Stimulated activated naive CD8-positive, alpha-beta T cell treated with anti-CD3 and anti-CD28 coated beads, Interleukin-15, amount 100 ng/mL, for 72 hours (primary cell): ENCODE data around the gene TADA2A.

Source experiments
- ATAC-seq: fragments of 150-1000 bp; cut with Tn5 transposase; 2 replicates; pipeline ENCODE4 v1.10.0; 2021; ENCODE audit warnings: mild to moderate bottlenecking, moderate library complexity
- DNase-seq, 2 donors: peaks; one replicate each; pipeline ENCODE4 v3.0.0; 2021 to 2022
- H3K27ac Mint-ChIP-seq, 2 donors: one replicate each; pipeline ENCODE4 v1.8.0; 2022; ENCODE audit warnings: mild to moderate bottlenecking in 2 of 2, mixed read lengths in 2 of 2, moderate library complexity in 2 of 2
- H3K27me3 Mint-ChIP-seq: one replicate; pipeline ENCODE4 v1.8.0; 2022; ENCODE audit warnings: mixed read lengths
- H3K4me1 Mint-ChIP-seq: one replicate; pipeline ENCODE4 v1.8.0; 2022; ENCODE audit warnings: mild to moderate bottlenecking, mixed read lengths
- H3K4me3 Mint-ChIP-seq, 2 donors: one replicate each; pipeline ENCODE4 v1.8.0; 2022; ENCODE audit warnings: mild to moderate bottlenecking in 2 of 2, mixed read lengths in 2 of 2, moderate library complexity in 1 of 2
- H3K9me3 Mint-ChIP-seq, 2 donors: one replicate each; pipeline ENCODE4 v1.8.0; 2022; ENCODE audit warnings: mixed read lengths in 2 of 2

TADA2A gene

DNA sequence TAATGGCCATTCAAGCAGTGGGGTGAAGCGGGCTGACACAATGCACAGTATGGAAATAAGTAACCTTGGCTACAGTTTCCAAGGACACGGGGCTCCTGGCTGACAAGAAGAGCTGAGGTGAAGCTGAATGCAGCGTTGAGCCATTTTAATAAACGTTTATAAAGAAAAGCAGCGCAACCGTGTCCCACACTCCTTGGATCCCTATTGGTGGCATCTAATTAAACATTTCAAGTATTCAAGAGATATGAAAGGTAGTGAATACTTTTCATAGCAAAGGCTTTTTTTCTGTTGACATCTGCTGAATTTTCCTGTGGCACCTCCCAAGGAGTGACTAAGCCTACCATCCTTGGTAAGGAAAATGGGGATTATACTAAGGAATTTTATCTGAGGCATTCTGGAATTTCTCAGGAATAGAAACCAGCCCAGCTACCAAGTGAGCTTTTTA is 109.5 kb downstream of the TADA2A start:
- H3K4me1 Mint-ChIP-seq, result peaks cover 16% of the 10 kb centered on the region
- no peaks in the 10 kb centered on the region for H3K9me3 Mint-ChIP-seq
- H3K4me3 Mint-ChIP-seq, result no peak overlapping the region
- peak overlapping the region in 1 of 2 donors; percentile 59 for H3K27ac Mint-ChIP-seq
- H3K27me3 Mint-ChIP-seq, result no peaks in the 10 kb centered on the region
- ATAC-seq (no peak), DNase-seq (no peak)

DNA sequence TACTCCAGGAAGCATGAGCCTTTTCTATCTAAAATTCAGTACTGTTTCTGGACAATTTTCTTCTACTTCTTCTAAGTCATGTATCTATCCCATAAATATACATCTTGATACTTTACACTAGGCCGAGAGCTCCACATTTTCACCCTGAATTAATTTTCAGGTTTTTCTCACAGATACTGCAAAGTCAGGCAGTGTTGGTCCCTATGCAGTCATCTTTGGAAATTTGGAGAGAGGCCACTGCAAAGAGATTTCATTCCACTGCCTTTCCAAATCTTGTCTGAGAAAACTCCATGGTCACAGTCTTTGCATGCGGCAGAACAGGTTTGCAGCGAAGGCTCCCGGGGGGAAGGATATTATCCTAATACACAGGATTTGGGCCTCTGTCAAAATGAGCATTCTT is 111.2 kb downstream of the TADA2A start:
- ATAC-seq (no peak), DNase-seq (no peak)
- peaks cover 16% of the 10 kb centered on the region for H3K4me1 Mint-ChIP-seq
- H3K4me3 Mint-ChIP-seq, result no peak overlapping the region
- H3K27me3 Mint-ChIP-seq, result no peaks in the 10 kb centered on the region
- peak overlapping the region; percentile 59 to 83 for H3K27ac Mint-ChIP-seq
- H3K9me3 Mint-ChIP-seq, result no peaks in the 10 kb centered on the region

DNA sequence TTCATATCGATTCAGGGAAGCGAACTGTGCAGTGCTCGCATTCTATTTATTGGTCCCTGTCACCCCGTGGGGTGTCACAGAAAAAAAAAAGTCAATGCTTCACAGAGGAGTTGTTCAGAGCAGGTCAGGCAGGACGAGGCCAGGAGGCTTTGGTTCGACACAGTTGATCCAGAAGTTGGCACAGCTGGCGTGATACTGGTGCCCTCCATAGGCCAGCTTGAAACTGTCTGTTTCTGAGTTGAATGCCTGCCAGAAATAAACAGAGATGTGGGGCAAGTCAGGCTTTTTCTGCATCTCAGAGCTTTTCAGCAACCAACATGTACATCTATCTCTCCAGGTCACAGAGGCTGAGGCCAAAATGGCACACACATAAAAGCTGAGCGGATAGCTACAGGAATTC is 112.1 kb downstream of the TADA2A start:
- Mint-ChIP-seq H3K4me3 (no peak overlapping the region), H3K27me3 (no peaks in the 10 kb centered on the region), H3K9me3 (no peaks in the 10 kb centered on the region), H3K4me1 (peaks cover 21% of the 10 kb centered on the region), H3K27ac (no peak overlapping the region)
- DNase-seq (no peak), ATAC-seq (no peak)

GRCh38 chr17:37519251-37519985 is 112.7 kb downstream of the TADA2A start:
- Mint-ChIP-seq H3K27me3 (no peaks in the 10 kb centered on the region), H3K4me1 (peaks cover 27% of the 10 kb centered on the region), H3K4me3 (no peak overlapping the region), H3K27ac (peak overlapping the region in 1 of 2 donors; percentile 38), H3K9me3 (no peaks in the 10 kb centered on the region)
- DNase-seq (no peak), ATAC-seq (no peak)

DNA sequence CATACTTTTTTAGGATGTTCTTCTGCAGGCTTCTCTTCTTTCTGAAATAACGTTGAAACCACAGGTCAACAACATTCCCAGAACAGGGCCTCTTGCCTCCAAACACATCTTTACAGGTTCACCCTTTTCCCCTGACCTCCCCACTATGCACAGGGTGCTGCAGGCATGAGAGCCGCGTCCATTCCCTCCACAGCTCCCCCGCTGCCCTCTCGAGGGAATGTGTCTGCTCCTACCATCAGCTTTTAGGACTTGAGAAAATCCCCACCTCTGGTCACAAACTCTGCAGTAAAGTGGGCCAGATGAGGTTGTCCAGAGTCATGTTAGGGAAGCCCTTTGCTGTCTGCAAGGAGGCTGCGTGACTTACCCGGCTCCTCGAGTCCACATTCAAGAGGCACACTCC is 113.5 kb downstream of the TADA2A start:
- no peaks in the 10 kb centered on the region for H3K27me3 Mint-ChIP-seq
- H3K4me3 Mint-ChIP-seq, result no peak overlapping the region
- peaks cover 30% of the 10 kb centered on the region for H3K4me1 Mint-ChIP-seq
- ATAC-seq (no peak), DNase-seq (no peak)
- H3K27ac Mint-ChIP-seq, result peak overlapping the region in 1 of 2 donors; percentile 91
- H3K9me3 Mint-ChIP-seq, result no peaks in the 10 kb centered on the region

GRCh38 chr17:37521821-37522220 is 115.1 kb downstream of the TADA2A start:
- H3K27me3 Mint-ChIP-seq, result no peaks in the 10 kb centered on the region
- peak overlapping the region in 1 of 2 donors; percentile 18 for H3K27ac Mint-ChIP-seq
- H3K4me1 Mint-ChIP-seq, result peaks cover 30% of the 10 kb centered on the region
- DNase-seq (no peak), ATAC-seq (no peak)
- H3K9me3 Mint-ChIP-seq, result no peaks in the 10 kb centered on the region
- no peak overlapping the region for H3K4me3 Mint-ChIP-seq

- DNase-seq, result no peak
Observed at GRCh38 chr17:37523715-37524219, 117.1 kb downstream of the TADA2A start.

GRCh38 chr17:37527249-37527851 is 120.7 kb downstream of the TADA2A start:
- H3K27ac Mint-ChIP-seq, result no peak overlapping the region
- DNase-seq (peak in 1 of 2 donors; percentile 19), ATAC-seq (peak; percentile 86)
- no peaks in the 10 kb centered on the region for H3K9me3 Mint-ChIP-seq
- peaks cover 15% of the 10 kb centered on the region for H3K4me1 Mint-ChIP-seq
- no peaks in the 10 kb centered on the region for H3K27me3 Mint-ChIP-seq
- H3K4me3 Mint-ChIP-seq, result no peak overlapping the region

More at GRCh38 chr17:37523715-37524219, 117.1 kb downstream of the TADA2A start:
- ATAC-seq, result no peak
- H3K4me1 Mint-ChIP-seq, result peaks cover 30% of the 10 kb centered on the region
- H3K27ac Mint-ChIP-seq, result peak overlapping the region; percentile 78 to 89
- no peaks in the 10 kb centered on the region for H3K27me3 Mint-ChIP-seq
- H3K4me3 Mint-ChIP-seq, result no peak overlapping the region
- H3K9me3 Mint-ChIP-seq, result no peaks in the 10 kb centered on the region
